BLaER1 (cell line): ENCODE measurements around the gene SMC5.
"Not testable (repeated sequence)": the region's sequence is repeated elsewhere in the genome, so short reads cannot be mapped to it uniquely, and the experiment has no call there.

ENCODE experiments used
- H3K27ac ChIP-seq: shearing (Covaris generic); formaldehyde crosslinking; 2 replicates; pipeline ENCODE4 v1.8.1; 2022
- H3K27me3 ChIP-seq: shearing (Covaris generic); formaldehyde crosslinking; 2 replicates; pipeline ENCODE4 v1.8.1; 2022
- H3K36me3 ChIP-seq: shearing (Covaris generic); formaldehyde crosslinking; 2 replicates; pipeline ENCODE4 v1.8.1; 2022
- H3K4me1 ChIP-seq: shearing (Covaris generic); formaldehyde crosslinking; 2 replicates; pipeline ENCODE4 v1.8.1; 2022
- H3K4me2 ChIP-seq: shearing (Covaris generic); formaldehyde crosslinking; 2 replicates; pipeline ENCODE4 v1.8.1; 2022
- H3K4me3 ChIP-seq: shearing (Covaris generic); formaldehyde crosslinking; 2 replicates; pipeline ENCODE4 v1.8.1; 2022
- H3K9ac ChIP-seq: shearing (Covaris generic); formaldehyde crosslinking; 2 replicates; pipeline ENCODE4 v1.8.1; 2022
- H3K9me3 ChIP-seq: shearing (Covaris generic); formaldehyde crosslinking; 2 replicates; pipeline ENCODE4 v1.8.1; 2022
- H4K20me1 ChIP-seq: shearing (Covaris generic); formaldehyde crosslinking; 2 replicates; pipeline ENCODE4 v1.8.1; 2022
- Cebpa-rat ChIP-seq: shearing (Covaris generic); IDR thresholded peaks from 2 replicates; pipeline ENCODE4 v1.8.1; 2022

SMC5 gene

DNA sequence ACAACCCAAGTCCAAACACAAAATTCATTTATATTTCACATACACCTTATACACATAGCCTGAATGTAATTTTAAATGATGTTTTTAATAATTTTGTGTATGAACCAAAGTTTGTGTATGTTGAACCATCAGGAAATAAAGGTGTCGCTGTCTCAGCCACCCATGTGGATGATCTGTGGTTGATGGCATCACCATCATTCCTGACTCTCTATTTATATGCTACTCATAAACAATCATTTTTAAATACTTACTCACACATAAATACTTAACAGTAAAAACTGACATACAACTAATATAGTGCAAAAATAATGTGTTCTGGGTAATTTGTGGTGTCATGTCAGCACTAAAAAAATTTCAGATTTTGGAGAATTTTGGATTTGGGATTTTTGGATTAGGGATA, 38.4 kb downstream of the SMC5 start:
- TF ChIP-seq Cebpa-rat = no peak
- peaks cover 15% of the 10 kb centered on the region for H3K9me3 ChIP-seq
- H3K36me3 ChIP-seq = peaks cover 83% of the 10 kb centered on the region

GRCh38 chr9:70298245-70298771, 39.5 kb downstream of the SMC5 start:
- no peak for TF ChIP-seq Cebpa-rat
- no peak overlapping the region for H3K4me3 ChIP-seq
- peaks cover 83% of the 10 kb centered on the region for H3K36me3 ChIP-seq
- no peaks in the 10 kb centered on the region for H4K20me1 ChIP-seq
- H3K27ac ChIP-seq = no peak overlapping the region
- H3K27me3 ChIP-seq = no peaks in the 10 kb centered on the region
- H3K4me1 ChIP-seq = no peaks in the 10 kb centered on the region
- no peak overlapping the region for H3K4me2 ChIP-seq
- 0 out of 2 replicates have a peak, but pooled peaks cover 8% of the 10 kb centered on the region for H3K9me3 ChIP-seq
- no peak overlapping the region for H3K9ac ChIP-seq

More for the DNA sequence above, 38.4 kb downstream of the SMC5 start:
- H3K4me2 ChIP-seq = no peak overlapping the region
- no peaks in the 10 kb centered on the region for H3K27me3 ChIP-seq
- no peaks in the 10 kb centered on the region for H4K20me1 ChIP-seq
- no peak overlapping the region for H3K27ac ChIP-seq
- no peak overlapping the region for H3K4me3 ChIP-seq
- H3K4me1 ChIP-seq = no peaks in the 10 kb centered on the region
- no peak overlapping the region for H3K9ac ChIP-seq

GRCh38 chr9:70303268-70303667, 44.5 kb downstream of the SMC5 start:
- Histone ChIP-seq H3K9me3 (peaks cover 14% of the 10 kb centered on the region), H3K36me3 (peaks cover 89% of the 10 kb centered on the region), H3K27me3 (no peaks in the 10 kb centered on the region), H3K4me3 (no peak overlapping the region), H3K27ac (no peak overlapping the region), H4K20me1 (no peaks in the 10 kb centered on the region), H3K4me1 (no peaks in the 10 kb centered on the region), H3K4me2 (no peak overlapping the region), H3K9ac (no peak overlapping the region)
- no peak; the same call in 1 of the 2 replicates for TF ChIP-seq Cebpa-rat

DNA sequence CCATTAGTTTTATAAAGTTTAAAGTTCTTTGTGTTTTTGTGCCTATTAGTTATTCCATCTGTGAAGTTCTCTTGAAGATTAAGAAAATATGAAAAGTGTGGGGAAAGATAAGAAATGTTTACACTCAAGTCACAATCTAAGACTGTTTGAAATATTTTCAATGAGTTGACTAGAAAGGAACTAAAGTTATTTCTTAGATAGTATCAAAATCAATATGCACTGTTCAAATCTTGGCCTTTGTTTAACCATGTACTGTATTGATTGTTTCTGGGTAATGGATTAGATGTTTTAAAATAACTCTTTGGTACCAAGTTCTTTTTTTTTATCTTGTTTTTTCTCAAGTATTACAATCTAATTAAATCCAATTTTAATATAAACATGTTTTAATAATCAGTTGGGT, 46.0 kb downstream of the SMC5 start:
- Histone ChIP-seq H4K20me1 (no peaks in the 10 kb centered on the region), H3K9ac (no peak overlapping the region), H3K9me3 (peaks cover 26% of the 10 kb centered on the region), H3K36me3 (peaks cover 91% of the 10 kb centered on the region), H3K4me1 (no peaks in the 10 kb centered on the region), H3K4me3 (no peak overlapping the region), H3K4me2 (no peak overlapping the region), H3K27ac (no peak overlapping the region), H3K27me3 (no peaks in the 10 kb centered on the region)
- no peak for TF ChIP-seq Cebpa-rat

GRCh38 chr9:70315389-70315788, 56.6 kb downstream of the SMC5 start:
- no peak overlapping the region for H3K4me2 ChIP-seq
- peaks cover 2% of the 10 kb centered on the region for H3K9me3 ChIP-seq
- H3K4me3 ChIP-seq = no peak overlapping the region
- peaks cover 76% of the 10 kb centered on the region for H3K36me3 ChIP-seq
- no peak for TF ChIP-seq Cebpa-rat
- H3K9ac ChIP-seq = no peak overlapping the region
- no peak overlapping the region for H3K27ac ChIP-seq
- no peaks in the 10 kb centered on the region for H4K20me1 ChIP-seq
- H3K27me3 ChIP-seq = no peaks in the 10 kb centered on the region
- no peaks in the 10 kb centered on the region for H3K4me1 ChIP-seq

DNA sequence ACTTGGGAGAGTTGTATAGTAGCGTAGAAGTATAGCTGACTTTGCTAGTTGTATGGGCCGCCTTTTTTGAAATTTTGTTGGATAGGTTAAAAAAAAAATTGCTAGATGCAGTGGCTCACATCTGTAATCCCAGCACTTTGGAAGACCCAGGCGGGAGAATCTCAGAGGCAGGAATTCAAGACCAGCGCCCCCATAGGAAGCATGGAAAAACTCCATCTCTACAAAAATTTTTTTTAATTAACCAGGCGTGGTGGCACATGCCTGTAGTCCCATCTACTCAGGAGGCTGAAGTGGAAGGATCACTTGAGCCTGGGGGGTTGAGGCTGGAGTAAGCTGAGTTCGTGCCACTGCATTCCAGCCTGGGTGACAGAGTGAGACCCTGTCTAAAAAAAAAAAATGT, 59.2 kb downstream of the SMC5 start:
- Histone ChIP-seq H4K20me1 (no peaks in the 10 kb centered on the region), H3K4me2 (no peak overlapping the region), H3K9me3 (no peaks in the 10 kb centered on the region), H3K4me3 (no peak overlapping the region), H3K4me1 (no peaks in the 10 kb centered on the region), H3K27me3 (no peaks in the 10 kb centered on the region), H3K9ac (no peak overlapping the region), H3K36me3 (peaks cover 76% of the 10 kb centered on the region), H3K27ac (no peak overlapping the region)
- TF ChIP-seq Cebpa-rat = no peak

DNA sequence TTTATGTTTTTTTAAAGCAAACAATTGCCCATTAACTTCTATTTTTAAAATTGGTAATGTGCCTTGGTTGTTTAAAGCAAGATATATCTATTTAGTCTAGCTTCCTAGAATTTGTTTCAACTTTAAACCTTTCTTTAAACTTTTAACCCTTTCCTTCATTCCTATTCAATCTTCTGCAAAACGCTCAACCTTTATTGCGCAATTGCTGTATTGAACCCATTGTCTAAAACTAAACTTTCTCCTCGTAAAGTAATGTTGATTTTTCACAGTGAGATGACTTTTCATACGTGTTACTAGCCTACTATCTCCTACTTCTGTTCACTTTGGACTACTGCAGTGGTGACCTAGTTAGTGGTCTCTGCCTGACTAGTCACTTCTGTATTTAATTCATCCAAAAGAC, 63.3 kb downstream of the SMC5 start:
- TF ChIP-seq Cebpa-rat = peak; percentile 86; the same call in 1 of the 2 replicates
- no peak overlapping the region for H3K4me2 ChIP-seq
- H3K27me3 ChIP-seq = no peaks in the 10 kb centered on the region
- peaks cover 15% of the 10 kb centered on the region for H3K9me3 ChIP-seq
- no peak overlapping the region for H3K4me3 ChIP-seq
- H3K27ac ChIP-seq = no peak overlapping the region
- H4K20me1 ChIP-seq = no peaks in the 10 kb centered on the region
- H3K4me1 ChIP-seq = no peaks in the 10 kb centered on the region
- no peak overlapping the region for H3K9ac ChIP-seq
- peaks cover 84% of the 10 kb centered on the region for H3K36me3 ChIP-seq

DNA sequence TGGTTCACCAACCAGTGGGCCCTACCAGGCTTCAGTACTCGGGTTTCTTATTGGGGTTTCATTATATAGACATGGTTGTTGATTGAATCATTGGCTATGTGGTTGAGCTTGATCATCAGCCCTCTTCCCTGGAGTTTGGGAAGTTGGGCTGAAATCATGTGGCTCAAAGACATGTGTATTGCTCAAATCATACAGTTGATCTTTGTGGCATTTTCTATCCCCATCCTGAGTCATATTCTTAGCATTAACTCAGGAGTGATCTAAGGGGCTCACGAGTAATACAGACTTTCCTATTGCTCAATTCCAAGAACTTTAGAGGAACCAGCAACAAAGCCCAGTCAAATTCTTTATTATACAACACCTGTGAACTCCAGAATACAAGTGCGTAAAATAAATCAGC, 66.2 kb downstream of the SMC5 start:
- H3K27me3 ChIP-seq = no peaks in the 10 kb centered on the region
- peaks cover 38% of the 10 kb centered on the region for H3K9me3 ChIP-seq
- no peak overlapping the region for H3K9ac ChIP-seq
- H3K36me3 ChIP-seq = peaks cover 89% of the 10 kb centered on the region
- H4K20me1 ChIP-seq = no peaks in the 10 kb centered on the region
- no peak overlapping the region for H3K4me2 ChIP-seq
- H3K4me3 ChIP-seq = no peak overlapping the region
- H3K27ac ChIP-seq = no peak overlapping the region
- H3K4me1 ChIP-seq = no peaks in the 10 kb centered on the region
- no peak for TF ChIP-seq Cebpa-rat

GRCh38 chr9:70328625-70329024, 69.8 kb downstream of the SMC5 start:
- not testable (repeated sequence) for H3K4me2 ChIP-seq, H3K4me1 ChIP-seq, H3K27me3 ChIP-seq, H4K20me1 ChIP-seq, H3K27ac ChIP-seq, H3K9ac ChIP-seq
- Histone ChIP-seq H3K4me3 (peak overlapping the region; percentile 6), H3K9me3 (peaks cover 38% of the 10 kb centered on the region), H3K36me3 (peaks cover 84% of the 10 kb centered on the region)

GRCh38 chr9:70340572-70340971, 81.8 kb downstream of the SMC5 start:
- H3K9me3 ChIP-seq = no peaks in the 10 kb centered on the region
- no peaks in the 10 kb centered on the region for H4K20me1 ChIP-seq
- H3K4me2 ChIP-seq = no peak overlapping the region
- no peak overlapping the region for H3K27ac ChIP-seq
- no peaks in the 10 kb centered on the region for H3K4me1 ChIP-seq
- no peaks in the 10 kb centered on the region for H3K27me3 ChIP-seq
- peaks cover 33% of the 10 kb centered on the region for H3K36me3 ChIP-seq
- no peak overlapping the region for H3K9ac ChIP-seq
- TF ChIP-seq Cebpa-rat = no peak
- no peak overlapping the region for H3K4me3 ChIP-seq

- Histone ChIP-seq H4K20me1 (no peaks in the 10 kb centered on the region), H3K4me1 (no peaks in the 10 kb centered on the region), H3K4me3 (no peak overlapping the region), H3K27ac (no peak overlapping the region), H3K9me3 (no peaks in the 10 kb centered on the region), H3K4me2 (no peak overlapping the region), H3K27me3 (no peaks in the 10 kb centered on the region), H3K36me3 (peaks cover 63% of the 10 kb centered on the region), H3K9ac (no peak overlapping the region)
- no peak for TF ChIP-seq Cebpa-rat
Measured at GRCh38 chr9:70347046-70347445, 88.3 kb downstream of the SMC5 start.
